Activated naive CD4-positive, alpha-beta T cell treated with anti-CD3 and anti-CD28 coated beads, Interleukin-2, amount 50 U/mL, for 72 hours (primary cell): ENCODE data around the gene RPS21. TPM values are rescaled to one million over a fixed set of nuclear protein-coding genes. Genes with fewer than 3 reads are reported as not detected.
A peak's percentile ranks its signal among the peaks of the same experiment; 100 is the strongest.

Experiments used
- ATAC-seq, 2 donors: fragments of 150-1000 bp; cut with Tn5 transposase; 2 replicates each; pipeline ENCODE4 v1.10.0; 2021; ENCODE audit warnings: mild to moderate bottlenecking in 2 of 2, moderate library complexity in 2 of 2
- DNase-seq, 2 donors: peaks; one replicate each; pipeline ENCODE4 v3.0.0; 2021 to 2022; ENCODE audit warnings: low spot score in 2 of 2
- H3K27ac Mint-ChIP-seq, 2 donors: one replicate each; pipeline ENCODE4 v1.8.0; 2022; ENCODE audit warnings: mild to moderate bottlenecking in 2 of 2, mixed read lengths in 2 of 2
- H3K36me3 Mint-ChIP-seq, 2 donors: one replicate each; pipeline ENCODE4 v1.8.0; 2022; ENCODE audit warnings: mixed read lengths in 2 of 2
- H3K9me3 Mint-ChIP-seq, 2 donors: one replicate each; pipeline ENCODE4 v1.8.0; 2022; ENCODE audit warnings: mixed read lengths in 2 of 2
- total RNA-seq, 2 donors: library from RNA; stranded (reverse); gene quantifications; one replicate each; pipeline ENCODE4 v1.2.3, GENCODE V29; 2022

The RPS21 gene
- total RNA-seq, 2 donors from 2014 or later = 2,243 to 2,653 TPM

- H3K36me3 Mint-ChIP-seq = no peaks in the 10 kb centered on the region
- H3K9me3 Mint-ChIP-seq = no peaks in the 10 kb centered on the region
- no peak for ATAC-seq
- DNase-seq = no peak
- no peak overlapping the region for H3K27ac Mint-ChIP-seq
These were observed 44.1 kb downstream of the RPS21 start for GRCh38 chr20:62430866-62431447.

- Mint-ChIP-seq H3K9me3 (no peaks in the 10 kb centered on the region), H3K27ac (no peak overlapping the region), H3K36me3 (no peaks in the 10 kb centered on the region)
These were observed 47.0 kb downstream of the RPS21 start for GRCh38 chr20:62433658-62434497.

GRCh38 chr20:62436692-62437091 lies 49.8 kb downstream of the RPS21 start:
- DNase-seq (no peak), ATAC-seq (no peak)
- Mint-ChIP-seq H3K9me3 (no peaks in the 10 kb centered on the region), H3K27ac (peak overlapping the region in 1 of 2 donors; percentile 55), H3K36me3 (no peaks in the 10 kb centered on the region)

More at GRCh38 chr20:62433658-62434497, 47.0 kb downstream of the RPS21 start:
- ATAC-seq = no peak
- DNase-seq = no peak

GRCh38 chr20:62437496-62437895 lies 50.6 kb downstream of the RPS21 start:
- H3K36me3 Mint-ChIP-seq = no peaks in the 10 kb centered on the region
- no peak for ATAC-seq
- H3K27ac Mint-ChIP-seq = no peak overlapping the region
- H3K9me3 Mint-ChIP-seq = no peaks in the 10 kb centered on the region
- no peak for DNase-seq

- H3K27ac Mint-ChIP-seq = no peak overlapping the region
- ATAC-seq = no peak
These were observed 51.0 kb downstream of the RPS21 start for GRCh38 chr20:62437927-62438326.

More at GRCh38 chr20:62437927-62438326, 51.0 kb downstream of the RPS21 start:
- DNase-seq = no peak
- no peaks in the 10 kb centered on the region for H3K9me3 Mint-ChIP-seq
- no peaks in the 10 kb centered on the region for H3K36me3 Mint-ChIP-seq

Other genes with a start within 250 kb of the RPS21 start
- 100 to 1,000 TPM; 253 to 333 TPM for gene PSMA7, start 243.7 kb upstream of the RPS21 start, total RNA-seq
- gene SS18L1, start 243.3 kb upstream of the RPS21 start, total RNA-seq = 10 to 100 TPM; 21.7 to 52.4 TPM
- 10 to 100 TPM; 33.9 to 39.5 TPM for gene MTG2, start 204.1 kb upstream of the RPS21 start, total RNA-seq
- not detected for gene HRH3, start 166.8 kb upstream of the RPS21 start, total RNA-seq
- 10 to 100 TPM; 30.0 to 49.5 TPM for gene OSBPL2, start 148.6 kb upstream of the RPS21 start, total RNA-seq
- 10 to 100 TPM; 92.6 to 93.6 TPM for gene ADRM1, start 84.1 kb upstream of the RPS21 start, total RNA-seq
- under 1 TPM; 0.36 to 0.95 TPM for gene LAMA5, start 19.8 kb upstream of the RPS21 start, total RNA-seq
- gene CABLES2, start 20.2 kb downstream of the RPS21 start, total RNA-seq = 1 to 10 TPM; 5.8 to 6.4 TPM
- not detected for gene RBBP8NL, start 40.4 kb downstream of the RPS21 start, total RNA-seq
- gene GATA5, start 88.9 kb downstream of the RPS21 start, total RNA-seq = not detected